Tibial artery (tissue), 4 donors: ENCODE data around the gene PDE11A.

ENCODE experiments used
- DNase-seq, 2 donors: peaks; one replicate each; pipeline ENCODE4 v3.0.0-alpha.2; 2019
- H3K27ac ChIP-seq, 2 donors: fragments of 200-600 bp; sonication (generic) in 1 of 2; 1 replicate in 1 of 2; 2 replicates in 1 of 2; pipeline ENCODE4 v1.5.1; 2018 to 2019; ENCODE audit warnings: mild to moderate bottlenecking in 1 of 2
- H3K27me3 ChIP-seq, 2 donors: fragments of 200-600 bp; sonication (generic) in 1 of 2; one replicate each; pipeline versions ENCODE4 v1.5.1 to v1.6.0; 2016 to 2019
- H3K36me3 ChIP-seq, 3 donors: fragments of 200-600 bp; sonication (generic) in 2 of 3; one replicate each; pipeline ENCODE4 v1.5.1; 2016 to 2019; ENCODE audit warnings: mild to moderate bottlenecking in 2 of 3
- H3K4me1 ChIP-seq, 4 donors: fragments of 200-600 bp; sonication (generic) in 2 of 4; 1 replicate in 3 of 4; 2 replicates in 1 of 4; pipeline ENCODE4 v1.5.1; 2016 to 2019
- H3K4me3 ChIP-seq, 2 donors: fragments of 200-600 bp; sonication (generic) in 1 of 2; 1 replicate in 1 of 2; 2 replicates in 1 of 2; pipeline ENCODE4 v1.5.1; 2018 to 2019; ENCODE audit warnings: mild to moderate bottlenecking in 2 of 2
- H3K9me3 ChIP-seq, 3 donors: fragments of 200-600 bp; sonication (generic) in 1 of 3; one replicate each; pipeline ENCODE4 v1.5.1; 2016 to 2019
- intact Hi-C: fragments of 100-400 bp; cut with DNase I; formaldehyde crosslinking; loops from one replicate; pipeline ENCODE4 v1.15.0; 2023; ENCODE audit warnings: low total_unique reads
- TF ChIP-seq, protein P1 (sequence below), 2 experiments: fragments of 200-600 bp in 1 of 2; fragments of 450-650 bp in 1 of 2; IDR thresholded peaks; one replicate each; pipeline ENCODE4 v1.5.1; 2017 to 2019; ENCODE audit warnings: antibody characterized with exemption in 2 of 2, mild to moderate bottlenecking in 1 of 2, moderate library complexity in 1 of 2

Gene PDE11A

GRCh38 chr2:177916342-177916741, 156.2 kb downstream of the PDE11A start:
- no peak overlapping the region for H3K27ac ChIP-seq

DNA sequence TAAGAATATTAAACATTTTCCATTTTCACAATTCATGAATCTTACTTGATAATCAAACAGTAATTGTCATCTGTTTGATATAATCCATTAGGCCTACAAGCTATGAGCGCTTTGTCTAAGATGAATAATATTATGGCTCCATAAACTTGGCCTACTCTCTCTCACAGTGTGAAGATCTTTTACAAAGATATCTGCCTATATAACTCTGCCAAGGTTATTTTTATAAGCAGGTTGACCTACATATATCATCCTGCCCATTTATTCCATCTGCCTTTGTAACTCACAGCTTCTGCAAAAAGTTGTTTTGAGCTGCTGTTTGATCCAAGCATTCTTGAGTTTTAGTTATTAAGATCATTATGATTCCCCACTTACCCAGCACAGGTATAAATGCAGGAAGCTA, 158.3 kb downstream of the PDE11A start:
- Histone ChIP-seq H3K27me3 (no peaks in the 10 kb centered on the region), H3K9me3 (no peaks in the 10 kb centered on the region), H3K4me1 (no peaks in the 10 kb centered on the region), H3K4me3 (no peak overlapping the region), H3K36me3 (no peaks in the 10 kb centered on the region), H3K27ac (no peak overlapping the region)
- intact Hi-C loops: no loop called here
- no peak for DNase-seq
- TF ChIP-seq, protein P1, sequence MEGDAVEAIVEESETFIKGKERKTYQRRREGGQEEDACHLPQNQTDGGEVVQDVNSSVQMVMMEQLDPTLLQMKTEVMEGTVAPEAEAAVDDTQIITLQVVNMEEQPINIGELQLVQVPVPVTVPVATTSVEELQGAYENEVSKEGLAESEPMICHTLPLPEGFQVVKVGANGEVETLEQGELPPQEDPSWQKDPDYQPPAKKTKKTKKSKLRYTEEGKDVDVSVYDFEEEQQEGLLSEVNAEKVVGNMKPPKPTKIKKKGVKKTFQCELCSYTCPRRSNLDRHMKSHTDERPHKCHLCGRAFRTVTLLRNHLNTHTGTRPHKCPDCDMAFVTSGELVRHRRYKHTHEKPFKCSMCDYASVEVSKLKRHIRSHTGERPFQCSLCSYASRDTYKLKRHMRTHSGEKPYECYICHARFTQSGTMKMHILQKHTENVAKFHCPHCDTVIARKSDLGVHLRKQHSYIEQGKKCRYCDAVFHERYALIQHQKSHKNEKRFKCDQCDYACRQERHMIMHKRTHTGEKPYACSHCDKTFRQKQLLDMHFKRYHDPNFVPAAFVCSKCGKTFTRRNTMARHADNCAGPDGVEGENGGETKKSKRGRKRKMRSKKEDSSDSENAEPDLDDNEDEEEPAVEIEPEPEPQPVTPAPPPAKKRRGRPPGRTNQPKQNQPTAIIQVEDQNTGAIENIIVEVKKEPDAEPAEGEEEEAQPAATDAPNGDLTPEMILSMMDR (IDR thresholded peaks at IDR 0.05): no peak

More at GRCh38 chr2:177916342-177916741, 156.2 kb downstream of the PDE11A start:
- no peak overlapping the region for H3K4me3 ChIP-seq
- no peaks in the 10 kb centered on the region for H3K9me3 ChIP-seq
- DNase-seq: no peak
- TF ChIP-seq, protein P1 (IDR thresholded peaks at IDR 0.05): no peak
- no peaks in the 10 kb centered on the region for H3K27me3 ChIP-seq
- no peaks in the 10 kb centered on the region for H3K4me1 ChIP-seq
- no peaks in the 10 kb centered on the region for H3K36me3 ChIP-seq
- intact Hi-C loops: no loop called here

DNA sequence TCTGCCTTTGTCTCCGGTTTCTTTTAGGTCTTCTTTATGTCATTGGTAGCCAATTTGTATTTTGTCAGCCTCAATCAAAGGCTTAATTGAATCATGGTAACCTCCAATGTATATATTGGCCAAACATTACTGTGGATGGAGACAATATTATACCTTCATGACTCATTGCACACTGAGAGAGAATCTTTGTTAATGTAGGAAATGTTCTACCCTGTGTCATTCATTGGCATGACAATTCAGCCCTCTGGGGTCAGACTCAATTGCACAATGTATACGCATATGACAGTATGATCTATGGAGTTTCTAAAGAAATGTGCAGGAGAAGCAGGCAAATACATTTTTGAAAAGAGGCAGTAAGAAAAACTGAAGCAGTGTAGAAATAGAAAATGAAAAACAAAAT, 162.6 kb downstream of the PDE11A start:
- no peaks in the 10 kb centered on the region for H3K36me3 ChIP-seq
- H3K4me1 ChIP-seq: no peaks in the 10 kb centered on the region
- no peak overlapping the region for H3K4me3 ChIP-seq
- TF ChIP-seq, protein P1 (IDR thresholded peaks at IDR 0.05): no peak
- H3K9me3 ChIP-seq: no peaks in the 10 kb centered on the region
- H3K27me3 ChIP-seq: no peaks in the 10 kb centered on the region
- intact Hi-C loops: no loop called here
- no peak overlapping the region for H3K27ac ChIP-seq
- no peak for DNase-seq

DNA sequence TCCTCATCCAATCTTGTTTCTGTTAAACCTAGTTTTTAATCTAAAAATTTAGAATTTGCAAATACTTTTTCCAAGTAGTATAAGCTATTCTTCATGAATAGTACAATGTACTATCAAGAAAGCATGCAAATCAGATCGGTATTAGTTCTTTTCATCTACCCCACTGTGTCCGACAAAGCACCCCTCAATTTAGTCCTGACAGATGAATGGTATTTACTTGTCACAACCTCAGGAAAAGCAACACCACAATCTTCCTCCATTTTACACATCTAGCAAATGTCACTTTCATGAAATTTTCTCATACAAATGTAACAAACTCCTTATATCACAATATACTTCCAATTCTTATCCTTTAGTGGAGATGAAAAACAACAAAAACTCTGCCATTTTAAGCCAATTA, 163.8 kb downstream of the PDE11A start:
- Histone ChIP-seq H3K4me1 (no peaks in the 10 kb centered on the region), H3K4me3 (no peak overlapping the region), H3K9me3 (no peaks in the 10 kb centered on the region), H3K27ac (no peak overlapping the region), H3K36me3 (no peaks in the 10 kb centered on the region), H3K27me3 (no peaks in the 10 kb centered on the region)
- TF ChIP-seq, protein P1 (IDR thresholded peaks at IDR 0.05): no peak
- no peak for DNase-seq
- intact Hi-C loops: no loop called here

DNA sequence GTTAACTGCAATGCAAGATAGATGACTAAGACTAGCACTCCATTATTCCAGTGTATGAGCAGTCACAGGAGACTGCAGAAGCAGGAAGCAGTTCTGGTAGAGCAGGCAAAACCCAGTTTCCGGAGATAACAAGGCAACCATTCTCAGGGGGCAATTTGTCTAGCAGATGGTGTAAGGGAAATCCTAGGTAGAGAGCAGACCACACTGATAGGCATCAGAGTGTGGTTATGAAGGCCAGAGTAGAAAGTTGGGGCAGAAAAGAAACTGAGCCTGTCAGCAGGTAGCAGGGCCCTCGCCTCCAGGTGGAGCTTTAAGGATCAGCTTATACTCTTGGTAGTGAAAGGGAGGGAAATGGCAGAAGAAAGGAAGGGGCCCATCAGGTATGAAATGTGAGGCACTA, 164.4 kb downstream of the PDE11A start:
- Histone ChIP-seq H3K36me3 (no peaks in the 10 kb centered on the region), H3K4me3 (no peak overlapping the region), H3K27me3 (no peaks in the 10 kb centered on the region), H3K27ac (no peak overlapping the region), H3K4me1 (no peaks in the 10 kb centered on the region), H3K9me3 (no peaks in the 10 kb centered on the region)
- intact Hi-C loops: no loop called here
- no peak for DNase-seq
- TF ChIP-seq, protein P1 (IDR thresholded peaks at IDR 0.05): no peak
